Heart left ventricle (tissue), 16 donors: ENCODE results near the gene PTPRZ1. TPM values are rescaled to one million over a fixed set of nuclear protein-coding genes. Genes with fewer than 3 reads are reported as not detected.

Experiments
- ATAC-seq, 4 donors: fragments of 200-7000 bp; cut with Tn5 transposase; one replicate each; pipeline ENCODE4 v1.9.1; 2020 to 2022; ENCODE audit warnings: moderate library complexity in 4 of 4, mild to moderate bottlenecking in 3 of 4, moderate number of reproducible peaks in 1 of 4
- DNase-seq, 5 donors: peaks; one replicate each; pipeline ENCODE4 v3.0.0-alpha.2; 2020
- H3K27ac ChIP-seq, 12 donors: fragments of 200-600 bp; sonication (generic) in 4 of 12; one replicate each; pipeline versions ENCODE4 v1.5.0 to v1.8.0; 2016 to 2022; ENCODE audit warnings: mild to moderate bottlenecking in 2 of 12
- H3K27me3 ChIP-seq, 9 donors: fragments of 200-600 bp; sonication (generic) in 2 of 9; one replicate each; pipeline versions ENCODE4 v1.5.1 to v1.8.0; 2016 to 2022; ENCODE audit warnings: mild to moderate bottlenecking in 3 of 9
- H3K36me3 ChIP-seq, 9 donors: fragments of 200-600 bp; sonication (generic) in 2 of 9; one replicate each; pipeline versions ENCODE4 v1.5.0 to v1.8.0; 2018 to 2022; ENCODE audit warnings: mild to moderate bottlenecking in 2 of 9
- H3K4me1 ChIP-seq, 12 donors: fragments of 200-600 bp; sonication (generic) in 4 of 12; one replicate each; pipeline versions ENCODE4 v1.5.0 to v1.8.0; 2016 to 2022; ENCODE audit warnings: mild to moderate bottlenecking in 3 of 12
- H3K4me3 ChIP-seq, 12 donors: fragments of 200-600 bp; sonication (generic) in 4 of 12; one replicate each; pipeline versions ENCODE4 v1.5.0 to v1.8.0; 2017 to 2022; ENCODE audit warnings: mild to moderate bottlenecking in 9 of 12, moderate library complexity in 4 of 12
- H3K9me3 ChIP-seq, 12 donors: fragments of 200-600 bp; sonication (generic) in 4 of 12; one replicate each; pipeline versions ENCODE4 v1.5.0 to v1.8.0; 2016 to 2022; ENCODE audit warnings: mild to moderate bottlenecking in 1 of 12
- CTCF ChIP-seq, 12 donors: fragments of 200-600 bp; sonication (generic) in 4 of 12; IDR thresholded peaks; one replicate each; pipeline versions ENCODE4 v1.5.0 to v1.8.0; 2018 to 2022; ENCODE audit warnings: antibody characterized with exemption in 12 of 12, mild to moderate bottlenecking in 5 of 12
- POLR2A ChIP-seq, 2 donors: fragments of 450-650 bp; IDR thresholded peaks; one replicate each; pipeline ENCODE4 v1.6.1; 2017; ENCODE audit warnings: antibody characterized with exemption in 2 of 2, mild to moderate bottlenecking in 2 of 2, moderate library complexity in 2 of 2
- WGBS, 4 donors: extraction: QIAGEN DNeasy Blood & Tissue Kit in 2 of 4; methylation state at CpG; one replicate each; pipeline versions ENCODE4 v1.1.5 to v1.1.7; 2013 to 2018; 5-methylcytosine and 5-hydroxymethylcytosine counted together
- intact Hi-C, 10 donors: fragments of 100-400 bp; cut with DNase I; formaldehyde crosslinking; loops; one replicate each; pipeline versions ENCODE4 v1.11.1 to v1.14.2; 2022
- polyA plus RNA-seq, 2 donors: library from polyadenylated mRNA; stranded (reverse); fragments of 200-250 nt; gene quantifications; one replicate each; pipeline ENCODE4 v1.2.3, GENCODE V29; 2013
- total RNA-seq, 9 donors: library from RNA; depleted of rRNA in 2 of 9; stranded (reverse); fragments of >200 nt in 2 of 9; fragmentation: NEBNext Ultra II Directional in 3 of 9; extraction: Animal tissue kit (Norgen Biotek cat#: 25700) in 3 of 9; gene quantifications; one replicate each; pipeline versions ENCODE4 v1.1.0 to v1.2.4, GENCODE V29; 2016 to 2023
- donor health status: ischemic (EF 13 %, LVEDD 7.1; RV severe dilation, severe dysfunction).
- donor health status: healthy with polysubstance abuse.
- donor health status: DM: no; HTN: yes; CAD: no.
- donor health status: DM: no; HTN: no; CAD: no.
- donor health status: ischemic (EF 25% LVEDD 6.9; RV normal size, moderate dysfunction).
- donor health status: ischemic (EF 25% LVEDD 5.7; RV mildly dilated, moderate dysfunction).
- donor health status: healthy.
- donor health status: DM: yes; HTN: yes; CAD: no.
- donor health status: ischemic (EF 35%, LVEDD 5.7; RV mildly dilated, moderate dysfunction).
- donor health status: nonischemic (EF 11% LVEDD 7.7; RV severe dilation, severe dysfunction).
- donor health status: DM: yes; HTN: yes; CAD: no.
- donor health status: PGD.
- donor health status: ischemic (EF 29% LVEDD 5.4; RV normal size, mild dysfunction).
- donor health status: nonischemic (EF 23%, LVEDD 6.1; RV moderate dilation, normal function).

The PTPRZ1 gene
- total and polyA plus RNA-seq, 11 donors: 0.27 to 4.8 (median 0.45) TPM

- intact Hi-C loops: no loop called here
- no peaks in the 10 kb centered on the region for H3K36me3 ChIP-seq
- H3K27me3 ChIP-seq: no peaks in the 10 kb centered on the region
- DNase-seq (no peak), ATAC-seq (no peak)
- TF ChIP-seq POLR2A (IDR thresholded peaks at IDR 0.05) (no peak), CTCF (IDR thresholded peaks at IDR 0.05) (no peak)
- H3K4me3 ChIP-seq: no peak overlapping the region
- no peaks in the 10 kb centered on the region for H3K4me1 ChIP-seq
- no peaks in the 10 kb centered on the region for H3K9me3 ChIP-seq
- no peak overlapping the region for H3K27ac ChIP-seq
Measured at GRCh38 chr7:122063146-122063545, 190.2 kb downstream of the PTPRZ1 start.

GRCh38 chr7:122064971-122065370, 192.0 kb downstream of the PTPRZ1 start:
- WGBS, 4 donors: 72 to 81% (median 75%) methylated on average over 4 of the region's 4 CpGs

GRCh38 chr7:122067077-122067476, 194.1 kb downstream of the PTPRZ1 start:
- Histone ChIP-seq H3K27ac (no peak overlapping the region), H3K4me3 (no peak overlapping the region), H3K27me3 (no peaks in the 10 kb centered on the region), H3K9me3 (no peaks in the 10 kb centered on the region), H3K36me3 (no peaks in the 10 kb centered on the region), H3K4me1 (no peaks in the 10 kb centered on the region)
- WGBS, 4 donors: 63 to 83% (median 76%) methylated on average over 1 of the region's 1 CpG
- TF ChIP-seq POLR2A (IDR thresholded peaks at IDR 0.05) (no peak), CTCF (IDR thresholded peaks at IDR 0.05) (no peak)
- no peak for ATAC-seq
- peak in 1 of 5 donors; percentile 28 for DNase-seq
- intact Hi-C loops: no loop called here

More at GRCh38 chr7:122064971-122065370, 192.0 kb downstream of the PTPRZ1 start:
- TF ChIP-seq CTCF (IDR thresholded peaks at IDR 0.05) (no peak), POLR2A (IDR thresholded peaks at IDR 0.05) (no peak)
- ATAC-seq (no peak), DNase-seq (no peak)
- H3K27ac ChIP-seq: no peak overlapping the region
- no peaks in the 10 kb centered on the region for H3K27me3 ChIP-seq
- H3K4me1 ChIP-seq: no peaks in the 10 kb centered on the region
- H3K4me3 ChIP-seq: no peak overlapping the region
- no peaks in the 10 kb centered on the region for H3K36me3 ChIP-seq
- intact Hi-C loops: no loop called here
- H3K9me3 ChIP-seq: no peaks in the 10 kb centered on the region

GRCh38 chr7:122068046-122068445, 195.1 kb downstream of the PTPRZ1 start:
- Histone ChIP-seq H3K9me3 (no peaks in the 10 kb centered on the region), H3K27ac (no peak overlapping the region), H3K36me3 (no peaks in the 10 kb centered on the region), H3K27me3 (no peaks in the 10 kb centered on the region), H3K4me1 (no peaks in the 10 kb centered on the region), H3K4me3 (no peak overlapping the region)
- TF ChIP-seq POLR2A (IDR thresholded peaks at IDR 0.05) (no peak), CTCF (IDR thresholded peaks at IDR 0.05) (no peak)
- intact Hi-C loops: no loop called here
- WGBS, 4 donors: 79 to 94% (median 88%) methylated on average over 1 of the region's 1 CpG
- DNase-seq (no peak), ATAC-seq (no peak)
